Prostate gland (tissue), 2 donors: Measurements from ENCODE around the gene NRN1L.

ENCODE experiments used
- POLR2A ChIP-seq: fragments of 450-650 bp; IDR thresholded peaks from one replicate; pipeline ENCODE4 v1.6.1; 2016; ENCODE audit warnings: antibody characterized with exemption, mild to moderate bottlenecking
- TF ChIP-seq, protein P1 (sequence below), 4 experiments: fragments of 200-600 bp in 2 of 4; fragments of 450-650 bp in 2 of 4; sonication (generic) in 2 of 4; IDR thresholded peaks; 1 replicate in 3 of 4; 2 replicates in 1 of 4; pipeline ENCODE4 v1.5.1; 2016 to 2019; ENCODE audit warnings: antibody characterized with exemption in 4 of 4, mild to moderate bottlenecking in 2 of 4, moderate library complexity in 2 of 4

DNA sequence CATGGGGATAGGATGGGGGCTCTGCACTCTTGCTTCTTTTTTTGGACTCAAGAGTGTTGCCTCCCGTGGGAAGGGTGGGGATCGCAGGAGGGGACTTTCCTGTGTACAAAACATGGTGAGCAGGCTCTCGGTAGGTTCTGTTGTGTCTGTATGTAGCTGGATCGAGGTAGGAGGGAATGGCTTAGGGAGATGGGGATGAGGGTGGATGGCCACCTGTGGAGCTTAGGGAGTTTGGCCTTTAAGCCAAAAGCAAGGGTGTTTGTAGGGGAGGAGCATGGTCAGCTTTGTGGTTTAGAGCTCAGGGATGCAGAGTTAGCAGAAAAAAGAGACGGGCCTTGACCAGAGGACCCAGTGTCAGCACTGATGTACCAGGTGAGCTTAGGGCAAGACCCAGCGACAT lies 22.8 kb upstream of the NRN1L start:
- TF ChIP-seq, protein P1, sequence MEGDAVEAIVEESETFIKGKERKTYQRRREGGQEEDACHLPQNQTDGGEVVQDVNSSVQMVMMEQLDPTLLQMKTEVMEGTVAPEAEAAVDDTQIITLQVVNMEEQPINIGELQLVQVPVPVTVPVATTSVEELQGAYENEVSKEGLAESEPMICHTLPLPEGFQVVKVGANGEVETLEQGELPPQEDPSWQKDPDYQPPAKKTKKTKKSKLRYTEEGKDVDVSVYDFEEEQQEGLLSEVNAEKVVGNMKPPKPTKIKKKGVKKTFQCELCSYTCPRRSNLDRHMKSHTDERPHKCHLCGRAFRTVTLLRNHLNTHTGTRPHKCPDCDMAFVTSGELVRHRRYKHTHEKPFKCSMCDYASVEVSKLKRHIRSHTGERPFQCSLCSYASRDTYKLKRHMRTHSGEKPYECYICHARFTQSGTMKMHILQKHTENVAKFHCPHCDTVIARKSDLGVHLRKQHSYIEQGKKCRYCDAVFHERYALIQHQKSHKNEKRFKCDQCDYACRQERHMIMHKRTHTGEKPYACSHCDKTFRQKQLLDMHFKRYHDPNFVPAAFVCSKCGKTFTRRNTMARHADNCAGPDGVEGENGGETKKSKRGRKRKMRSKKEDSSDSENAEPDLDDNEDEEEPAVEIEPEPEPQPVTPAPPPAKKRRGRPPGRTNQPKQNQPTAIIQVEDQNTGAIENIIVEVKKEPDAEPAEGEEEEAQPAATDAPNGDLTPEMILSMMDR (IDR thresholded peaks at IDR 0.05): no peak
- no peak for TF ChIP-seq POLR2A
